Astrocyte of the spinal cord (primary cell): ENCODE measurements around the gene ALDH1L1.

Source experiments
- DNase-seq: peaks from one replicate; pipeline ENCODE4 v3.0.0; 2011; ENCODE audit warnings: low read depth, low spot score
- H3K4me3 ChIP-seq: 2 replicates; pipeline ENCODE4 v1.5.1; 2011; ENCODE audit warnings: low read depth, mild to moderate bottlenecking, low read length, moderate library complexity
- CTCF ChIP-seq: IDR thresholded peaks from 2 replicates; pipeline ENCODE4 v1.5.1; 2012; ENCODE audit warnings: low read depth, mild to moderate bottlenecking, low read length, inconsistent platforms
- in situ Hi-C: cut with HindIII; loops from 2 replicates; pipeline ENCODE4 v1.10.0; 2017; ENCODE audit warnings: low sequenced_read_pairs

Gene ALDH1L1

GRCh38 chr3:126126811-126127431, 53.5 kb downstream of the ALDH1L1 start:
- H3K4me3 ChIP-seq, result no peak overlapping the region
- no peak for DNase-seq
- no peak for TF ChIP-seq CTCF
- in situ Hi-C loops, result no loop called here

- DNase-seq, result no peak
- in situ Hi-C loops, result no loop called here
- H3K4me3 ChIP-seq, result no peak overlapping the region
- TF ChIP-seq CTCF, result no peak
Observed at GRCh38 chr3:126126286-126126685, 54.1 kb downstream of the ALDH1L1 start.

- TF ChIP-seq CTCF, result no peak
- no peak overlapping the region for H3K4me3 ChIP-seq
- in situ Hi-C loops, result no loop called here
- DNase-seq, result no peak
Observed at GRCh38 chr3:126125781-126126251, 54.6 kb downstream of the ALDH1L1 start.

GRCh38 chr3:126125341-126125740, 55.0 kb downstream of the ALDH1L1 start:
- no peak for TF ChIP-seq CTCF

GRCh38 chr3:126124896-126125295, 55.5 kb downstream of the ALDH1L1 start:
- H3K4me3 ChIP-seq, result no peak overlapping the region
- no peak for TF ChIP-seq CTCF
- DNase-seq, result no peak
- in situ Hi-C loops, result no loop called here

More at GRCh38 chr3:126125341-126125740, 55.0 kb downstream of the ALDH1L1 start:
- DNase-seq, result no peak
- in situ Hi-C loops, result no loop called here
- H3K4me3 ChIP-seq, result no peak overlapping the region

GRCh38 chr3:126124148-126124868, 56.1 kb downstream of the ALDH1L1 start:
- TF ChIP-seq CTCF, result no peak
- DNase-seq, result no peak
- no peak overlapping the region for H3K4me3 ChIP-seq
- in situ Hi-C loops, result no loop called here
